SHP77 (cell line): ENCODE results near the gene MBL2.

Experiments used
- DNase-seq, 2 experiments: peaks; one replicate each; lab custom pipeline; 2025; lab: John Stamatoyannopoulos, UW

The MBL2 gene

GRCh38 chr10:52772623-52773022 is at the start of gene MBL2:
MBL2 (minus strand) TSS chr10:52772784; CDS start chr10:52771635, 1,149 bp downstream.
- DNase-seq = no peak

DNA sequence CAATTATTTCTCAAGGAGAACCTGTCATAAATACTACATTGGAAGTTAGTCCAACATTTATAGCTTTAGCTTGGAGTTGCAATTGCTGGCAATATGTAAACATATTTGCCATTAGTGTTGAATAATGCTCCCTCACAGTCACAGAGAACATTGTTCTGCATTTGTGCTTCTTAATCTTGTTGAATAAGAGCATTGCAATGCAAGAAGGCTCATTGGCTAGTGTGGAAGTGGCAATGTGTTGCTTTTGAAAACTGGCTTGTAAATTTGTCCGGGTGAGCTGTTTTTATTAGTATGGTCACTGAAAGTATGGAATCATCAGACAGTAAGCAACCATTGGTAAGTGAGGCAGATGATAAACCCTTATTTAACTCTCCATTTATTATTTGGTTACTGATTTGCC is 47.7 kb upstream of the MBL2 start:
- no peak for DNase-seq

DNA sequence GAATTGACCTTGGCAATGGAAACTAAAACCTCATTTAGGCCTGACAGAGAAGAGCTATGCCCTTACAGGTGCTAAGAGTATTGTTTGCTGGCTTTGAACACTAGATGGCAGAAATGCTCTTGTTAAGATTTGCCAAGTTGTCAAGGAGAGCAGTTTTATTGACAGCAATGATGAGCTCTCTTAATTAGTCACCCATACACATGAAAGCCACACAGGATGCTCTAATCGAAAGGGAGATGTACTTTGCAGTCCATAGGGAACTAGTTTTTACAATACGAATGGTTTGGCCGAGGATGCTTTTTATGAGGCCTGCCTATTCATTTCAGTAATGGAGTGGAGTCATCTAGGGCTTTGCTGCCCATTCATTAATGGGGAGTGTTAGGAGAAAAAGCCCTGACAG is 45.4 kb upstream of the MBL2 start:
- peak; percentile 25 to 44 for DNase-seq

DNA sequence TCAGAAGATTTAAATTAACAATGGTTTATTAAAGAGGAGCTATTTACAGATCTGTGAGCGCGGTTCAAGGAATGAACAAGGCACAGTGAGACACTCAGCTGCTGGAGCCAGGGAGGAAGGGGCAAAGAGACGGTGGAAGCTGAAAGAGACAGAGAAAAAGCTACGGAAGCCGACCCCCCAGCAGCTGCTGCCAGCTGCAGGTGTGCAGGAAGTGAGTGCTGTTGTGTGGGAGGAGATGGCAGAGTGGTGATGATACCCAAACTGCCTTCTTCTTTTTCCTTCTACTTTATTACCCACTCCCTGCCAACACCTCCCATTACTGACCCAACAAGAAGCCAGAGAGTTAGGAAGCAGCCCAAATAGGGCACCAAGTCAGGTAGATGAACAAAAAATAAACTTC is 41.9 kb upstream of the MBL2 start:
- DNase-seq = no peak

GRCh38 chr10:52811776-52812175 is 39.2 kb upstream of the MBL2 start:
- DNase-seq = no peak

DNA sequence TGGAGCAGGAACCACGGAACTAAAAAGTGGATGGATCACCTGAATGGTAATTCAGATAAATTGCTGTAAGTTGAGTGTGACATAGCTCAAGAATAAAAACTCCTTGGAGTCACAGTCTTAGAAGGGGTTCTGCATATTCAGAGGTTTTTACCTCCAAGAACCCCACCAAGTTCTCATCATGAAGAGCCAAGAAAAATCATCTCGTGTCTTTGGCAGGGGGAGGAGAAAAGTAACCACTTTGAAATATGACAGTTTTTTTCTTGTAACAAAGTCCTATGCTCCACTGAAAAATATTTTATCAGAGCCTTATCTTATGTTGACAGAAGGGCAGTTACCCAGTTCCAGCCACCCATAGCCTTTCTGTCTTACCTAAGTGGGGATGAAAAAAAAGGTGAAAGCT is 38.2 kb upstream of the MBL2 start:
- no peak for DNase-seq

- DNase-seq = no peak
Measured at GRCh38 chr10:52807803-52808202, 35.2 kb upstream of the MBL2 start.

DNA sequence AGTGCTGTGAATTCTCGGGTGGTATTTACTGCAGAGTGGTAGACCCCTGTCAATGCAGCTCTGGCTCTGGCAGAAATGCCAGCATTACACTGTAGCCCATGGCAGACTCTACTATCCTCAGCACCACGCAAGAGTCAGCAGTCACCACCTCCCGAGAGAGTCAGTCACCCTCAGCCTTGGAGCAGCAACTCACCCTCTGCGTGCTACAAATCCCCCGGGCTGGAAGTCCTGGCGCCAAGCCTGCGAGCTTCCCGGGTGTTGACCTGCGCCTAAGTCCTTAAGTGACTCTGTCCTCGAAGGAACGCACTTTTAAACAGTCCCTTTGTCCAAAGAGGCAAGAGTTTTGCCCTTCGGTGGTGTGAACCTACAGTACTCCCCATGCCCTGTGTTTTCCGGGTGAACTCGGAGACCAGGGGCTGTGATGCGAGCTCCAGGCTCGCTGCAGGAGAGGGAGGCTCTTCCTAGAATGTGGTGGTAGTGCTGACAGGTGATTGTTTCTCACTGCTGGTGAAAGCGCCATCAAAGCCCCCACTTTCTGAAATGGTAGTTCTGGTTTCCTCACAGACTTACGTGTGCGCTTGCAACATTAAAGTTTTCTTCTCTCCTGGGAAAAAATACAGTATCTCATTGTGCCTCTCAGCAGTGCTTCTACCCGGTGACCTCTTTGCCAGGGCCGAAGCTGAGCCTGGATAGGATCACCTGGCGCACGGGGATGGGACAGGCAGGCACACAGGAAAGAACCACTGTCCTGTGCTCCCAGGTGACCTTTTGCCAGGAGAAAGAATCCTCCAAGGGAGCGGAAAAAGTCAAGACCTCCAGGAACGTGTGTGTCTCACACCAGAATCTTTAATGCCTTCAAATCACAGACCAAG is 33.1 kb upstream of the MBL2 start:
- DNase-seq = no peak

DNA sequence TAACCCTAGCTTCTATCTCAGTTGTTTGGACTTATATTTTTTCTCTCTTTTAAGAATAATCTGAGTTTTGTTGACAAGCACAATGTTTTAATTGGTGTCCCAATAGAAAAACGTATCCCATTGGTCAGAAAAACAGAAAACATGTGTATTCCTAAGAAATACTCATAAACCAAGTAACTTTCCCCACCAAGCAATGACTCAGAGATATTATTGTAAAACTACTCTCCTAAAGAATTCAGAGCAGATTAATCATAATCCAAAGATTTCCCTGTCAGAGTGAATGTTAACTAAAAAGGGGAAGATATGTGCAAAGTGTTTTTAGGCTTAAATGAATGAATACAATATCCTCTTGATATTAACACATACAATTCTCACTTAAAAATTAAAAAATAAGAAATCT is 29.4 kb upstream of the MBL2 start:
- no peak for DNase-seq

DNA sequence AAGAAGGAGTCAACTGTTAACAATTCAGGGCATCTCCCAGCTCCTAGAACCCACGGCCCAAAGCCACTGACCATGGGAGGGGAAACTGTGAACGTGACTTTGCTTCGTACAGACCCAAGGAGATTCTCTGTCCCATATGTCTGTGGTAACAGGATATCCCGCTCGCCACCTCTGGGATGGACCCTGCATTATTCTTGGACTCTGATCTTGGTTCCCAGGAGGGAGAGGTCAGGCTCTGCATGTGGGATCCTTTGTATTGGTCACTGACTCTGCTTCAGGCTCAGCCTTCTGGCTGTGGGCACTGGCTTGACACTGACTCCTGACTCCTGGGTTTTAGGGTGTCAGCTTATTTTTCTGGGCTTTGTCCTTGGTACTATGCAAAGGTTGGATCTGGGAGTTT is 13.5 kb upstream of the MBL2 start:
- no peak for DNase-seq

DNA sequence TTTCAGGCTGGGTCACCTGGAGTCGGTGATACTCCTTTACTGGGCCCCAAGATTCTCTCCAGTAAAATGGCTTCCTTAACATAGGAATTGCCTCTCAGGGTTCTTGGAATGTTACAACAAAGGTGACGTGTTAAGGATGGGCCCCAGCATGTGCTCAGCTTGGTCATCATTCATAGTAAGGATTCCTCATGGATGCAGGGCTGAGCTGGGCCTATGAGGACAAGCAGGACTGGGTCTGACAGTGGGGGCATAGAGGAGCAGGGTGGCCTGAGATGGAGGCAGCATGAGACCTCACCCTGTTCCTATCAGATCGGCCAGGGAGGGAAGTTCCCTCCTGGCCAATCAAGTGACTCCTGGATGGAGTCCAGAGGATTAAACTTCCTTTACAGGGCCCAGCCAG is 12.8 kb upstream of the MBL2 start:
- DNase-seq = no peak

GRCh38 chr10:52783726-52784125 is 11.1 kb upstream of the MBL2 start:
- DNase-seq = no peak

DNA sequence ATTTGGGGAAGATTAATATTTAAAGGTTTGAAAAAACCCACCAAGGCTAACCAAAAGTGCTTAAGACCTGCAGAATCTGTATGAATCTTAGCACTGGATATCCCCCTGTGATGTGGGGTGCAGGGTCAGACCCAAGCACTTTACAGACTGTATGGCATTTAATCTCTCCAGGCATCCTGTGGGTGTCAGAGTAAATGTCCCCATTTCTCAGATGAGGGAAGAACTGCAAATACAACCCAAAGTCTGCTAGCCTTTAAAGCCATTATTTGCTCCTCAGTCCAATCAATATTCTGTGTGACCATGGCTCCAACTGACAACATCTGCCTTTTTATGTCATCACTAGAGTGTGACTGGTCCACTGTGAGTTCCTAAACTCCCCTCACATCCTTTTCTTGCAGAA is 10.0 kb upstream of the MBL2 start:
- DNase-seq = no peak

DNA sequence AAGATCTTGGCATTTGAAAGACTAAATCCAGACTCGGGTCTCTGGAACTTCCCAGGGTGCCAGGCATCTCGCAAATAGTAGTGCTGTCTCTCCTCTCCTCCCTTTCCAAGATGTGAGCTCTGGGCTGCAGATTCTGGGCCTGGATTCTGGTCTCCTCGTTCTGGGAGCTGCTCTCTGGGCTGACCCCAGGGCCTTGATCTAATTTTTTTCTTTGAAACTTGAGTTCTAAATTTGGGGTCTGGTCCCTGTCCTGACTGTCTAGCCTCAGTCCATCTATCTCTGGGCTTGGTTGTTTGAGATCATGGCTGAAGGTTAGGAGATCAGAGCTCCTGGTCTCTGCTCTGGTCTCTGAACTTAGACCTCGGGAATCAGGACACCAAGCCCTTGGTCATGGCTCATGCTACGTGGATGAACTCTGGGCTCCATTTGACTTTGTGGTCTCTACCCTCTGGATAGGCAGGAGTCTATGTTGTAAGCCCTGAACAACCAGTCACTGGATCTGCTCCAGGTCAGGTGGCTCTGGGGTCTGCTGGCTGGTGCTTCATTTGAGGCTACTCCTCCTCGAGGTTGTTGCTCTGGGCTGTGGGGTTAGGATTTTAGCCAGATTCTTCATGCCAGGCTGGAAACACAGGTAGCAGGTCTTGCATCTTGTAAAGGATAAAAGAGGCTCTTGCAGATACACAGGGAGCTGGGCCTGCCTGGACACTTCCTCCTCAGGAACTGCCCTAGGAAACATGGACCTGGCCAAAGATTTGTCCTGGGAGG is 8.0 kb upstream of the MBL2 start:
- no peak for DNase-seq

DNA sequence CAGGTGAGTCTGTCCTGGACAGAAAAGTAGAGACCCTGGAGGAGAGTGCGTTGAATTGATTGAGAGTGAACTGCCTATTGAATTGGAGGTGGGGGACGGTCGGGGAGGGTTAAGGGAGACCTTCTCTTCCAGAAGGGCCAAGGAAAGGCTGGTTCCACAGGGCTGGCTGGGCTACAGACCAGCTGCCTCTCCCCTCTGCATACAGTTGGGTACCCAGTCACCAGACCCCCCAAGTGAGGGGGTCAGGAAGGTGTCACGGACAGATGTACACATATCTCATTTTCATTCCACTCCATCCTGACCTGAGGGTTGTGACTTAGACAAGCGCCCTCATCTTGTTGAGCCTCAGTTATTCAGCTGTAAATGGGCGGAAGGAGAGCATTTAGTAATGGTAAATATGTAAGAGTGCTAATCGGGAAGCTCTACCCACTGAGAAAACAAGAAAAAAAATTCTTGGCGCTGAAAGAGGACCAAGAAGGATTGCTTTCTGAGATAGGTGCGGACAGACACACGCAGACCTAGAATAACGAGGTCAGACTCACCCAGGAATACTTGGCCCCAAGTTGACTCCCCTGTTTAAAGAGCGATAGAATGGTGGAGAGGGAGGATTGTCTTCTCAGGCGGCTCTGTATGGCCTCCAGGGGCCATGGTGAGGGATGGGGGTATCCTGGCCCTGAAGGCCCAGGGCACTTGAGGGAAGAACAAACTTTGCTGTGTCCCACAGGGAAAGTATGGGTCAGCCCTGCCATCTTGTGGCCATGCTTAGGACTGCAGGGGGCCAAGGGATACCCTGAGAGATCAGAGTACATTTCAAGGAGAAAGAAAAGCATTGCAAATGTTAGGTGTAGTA is 7.2 kb upstream of the MBL2 start:
- DNase-seq = peak; percentile 15 to 34

GRCh38 chr10:52778511-52779392 is 6.2 kb upstream of the MBL2 start:
- DNase-seq = no peak

DNA sequence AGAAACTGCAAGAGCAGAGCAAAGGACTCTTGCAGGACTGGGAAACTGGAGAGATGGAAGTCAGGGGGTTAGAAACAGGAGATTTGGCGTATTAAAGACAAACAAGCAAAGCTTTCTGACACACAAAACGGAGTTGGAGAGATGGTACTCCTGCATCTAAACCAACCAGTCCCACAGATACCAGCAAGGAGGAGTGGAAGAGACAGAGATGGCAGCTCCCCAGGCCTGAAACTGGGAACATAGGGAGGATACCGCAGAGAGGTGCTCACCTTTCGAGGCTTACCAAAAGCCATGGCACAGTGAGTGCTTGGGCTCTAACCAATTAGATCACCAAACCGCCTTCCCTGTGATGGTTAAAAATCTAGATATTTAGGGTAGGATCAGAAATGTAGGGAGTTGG is 4.8 kb upstream of the MBL2 start:
- no peak for DNase-seq

DNA sequence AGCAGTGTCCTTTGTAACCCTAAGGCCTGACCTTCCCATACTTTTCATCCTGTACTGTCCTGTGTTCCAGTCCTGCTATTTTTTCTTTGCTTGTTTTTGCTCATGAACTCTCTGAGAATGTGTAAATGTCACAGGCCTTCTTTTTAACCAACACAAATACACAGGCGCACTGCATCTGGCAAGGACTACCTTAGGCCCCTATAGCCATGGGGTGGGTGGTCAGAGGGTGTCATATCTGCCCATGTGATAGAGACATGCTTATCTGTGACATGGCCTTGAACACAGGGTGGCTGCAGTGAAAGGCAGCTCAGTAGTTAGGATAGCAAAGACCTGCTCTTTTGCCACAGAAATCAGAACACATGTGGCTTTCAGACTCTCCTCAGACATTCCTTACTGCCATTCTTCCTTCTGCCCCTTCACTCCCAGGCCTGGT is 3.9 kb upstream of the MBL2 start:
- no peak for DNase-seq

- no peak for DNase-seq
Measured at GRCh38 chr10:52775132-52775647, 2.6 kb upstream of the MBL2 start.

- no peak for DNase-seq
Measured at GRCh38 chr10:52774600-52775106, 2.1 kb upstream of the MBL2 start.

DNA sequence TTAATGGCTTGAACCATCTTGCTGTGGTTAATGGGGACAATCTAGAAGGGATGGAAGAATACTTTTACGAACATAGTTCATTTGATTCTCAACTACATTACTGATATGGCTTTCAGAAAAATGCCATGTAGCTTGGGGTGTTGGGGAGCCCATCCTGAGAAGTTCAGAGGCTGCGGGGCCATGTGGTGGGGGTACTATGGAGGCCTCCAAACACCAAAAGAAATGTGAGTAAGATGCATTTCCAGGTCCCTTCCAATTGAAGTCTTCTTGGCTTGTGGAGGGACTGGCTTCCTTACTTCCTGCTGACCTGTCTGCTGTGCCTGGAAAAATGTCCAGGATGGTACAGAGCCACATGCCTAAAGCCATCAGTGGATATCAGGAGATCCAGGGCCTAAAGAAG is 1.6 kb upstream of the MBL2 start:
- DNase-seq = no peak
